HG03432 (cell line): ENCODE data around the gene C6orf15.
A peak's percentile ranks its signal among the peaks of the same experiment; 100 is the strongest.

Experiments
- ATAC-seq: cut with Tn5 transposase; IDR thresholded peaks from one replicate; pipeline ENCODE4 v1.9.1; 2021; ENCODE audit warnings: mild to moderate bottlenecking, moderate library complexity; ENCODE audit not compliant: unreplicated experiment

C6orf15 gene

GRCh38 chr6:31112478-31112877, at the start of gene C6orf15:
Gene C6orf15, minus strand, starts transcription at chr6:31112575. Its CDS starts 20 bp downstream, at chr6:31112555.
- ATAC-seq: no peak

GRCh38 chr6:31161216-31162126, 49.1 kb upstream of the C6orf15 start:
- ATAC-seq: no peak

GRCh38 chr6:31158863-31159855, 46.8 kb upstream of the C6orf15 start:
- ATAC-seq: no peak

- peak; percentile 80 for ATAC-seq
These were observed 45.9 kb upstream of the C6orf15 start, which contains the start of gene TCF19 for GRCh38 chr6:31158140-31158862. Gene TCF19, plus strand, starts transcription at chr6:31158589. Its CDS starts 881 bp downstream, at chr6:31159470.

GRCh38 chr6:31157513-31158139, 45.3 kb upstream of the C6orf15 start, which contains the start of gene CCHCR1:
Gene CCHCR1, minus strand, starts transcription at chr6:31157802. Its CDS starts 202 bp downstream, at chr6:31157600.
- no peak for ATAC-seq

- ATAC-seq: no peak
These were observed 44.3 kb upstream of the C6orf15 start for GRCh38 chr6:31156641-31157040.

GRCh38 chr6:31154436-31154835, 42.1 kb upstream of the C6orf15 start:
- ATAC-seq: no peak

- ATAC-seq: no peak
These were observed 40.4 kb upstream of the C6orf15 start for GRCh38 chr6:31152781-31153180.

GRCh38 chr6:31149827-31150447, 37.6 kb upstream of the C6orf15 start:
- no peak for ATAC-seq

GRCh38 chr6:31145386-31145785, 33.0 kb upstream of the C6orf15 start:
- ATAC-seq: no peak

GRCh38 chr6:31144970-31145340, 32.6 kb upstream of the C6orf15 start:
- ATAC-seq: no peak

GRCh38 chr6:31144296-31144969, 32.1 kb upstream of the C6orf15 start:
- no peak for ATAC-seq

GRCh38 chr6:31143148-31143547, 30.8 kb upstream of the C6orf15 start:
- ATAC-seq: no peak

GRCh38 chr6:31142361-31142761, 30.0 kb upstream of the C6orf15 start:
- ATAC-seq: no peak

GRCh38 chr6:31140643-31141042, 28.3 kb upstream of the C6orf15 start:
- ATAC-seq: no peak

GRCh38 chr6:31139599-31139998, 27.2 kb upstream of the C6orf15 start:
- ATAC-seq: no peak

GRCh38 chr6:31138982-31139381, 26.6 kb upstream of the C6orf15 start, which contains the start of gene PSORS1C2:
Gene PSORS1C2, minus strand, starts transcription at chr6:31139066. Its CDS starts 40 bp downstream, at chr6:31139026.
- ATAC-seq: no peak

GRCh38 chr6:31135710-31136109, 23.3 kb upstream of the C6orf15 start:
- no peak for ATAC-seq

- no peak for ATAC-seq
These were observed 20.4 kb upstream of the C6orf15 start for GRCh38 chr6:31132806-31133205.
